Activated CD4-positive, alpha-beta T cell treated with anti-CD3 and anti-CD28 coated beads for 36 hours (primary cell): Measurements from ENCODE around the gene ANKDD1A. TPM values are rescaled to one million over a fixed set of nuclear protein-coding genes. Genes with fewer than 3 reads are reported as not detected.

ENCODE experiments used
- ATAC-seq: fragments of 200-7000 bp; cut with Tn5 transposase; one replicate; pipeline ENCODE4 v1.10.0; 2021; ENCODE audit warnings: mild to moderate bottlenecking, moderate library complexity
- CTCF ChIA-PET: fragments of 350-600 bp; sonication (Branson Sonifier 250); formaldehyde crosslinking; loops from one replicate; lab custom pipeline; 2021; ENCODE audit warnings: antibody characterized with exemption; lab: Charles Lee
- POLR2A ChIA-PET: fragments of 350-600 bp; sonication (Branson Sonifier 250); formaldehyde crosslinking; loops from one replicate; lab custom pipeline; 2021; ENCODE audit warnings: antibody characterized with exemption, inconsistent platforms; lab: Charles Lee
- DNase-seq: peaks from one replicate; pipeline ENCODE4 v3.0.0-alpha.2; 2020
- H3K27ac Mint-ChIP-seq: one replicate; pipeline ENCODE4 v1.8.0; 2021; ENCODE audit warnings: mixed read lengths
- H3K27me3 Mint-ChIP-seq: one replicate; pipeline ENCODE4 v1.8.0; 2021; ENCODE audit warnings: mixed read lengths
- H3K36me3 Mint-ChIP-seq: one replicate; pipeline ENCODE4 v1.8.0; 2021; ENCODE audit warnings: low read depth, mixed read lengths
- H3K4me1 Mint-ChIP-seq: one replicate; pipeline ENCODE4 v1.8.0; 2021; ENCODE audit warnings: mixed read lengths
- H3K4me3 Mint-ChIP-seq: one replicate; pipeline ENCODE4 v1.8.0; 2021; ENCODE audit warnings: mild to moderate bottlenecking, moderate library complexity, mixed read lengths
- H3K9me3 Mint-ChIP-seq: one replicate; pipeline ENCODE4 v1.8.0; 2021; ENCODE audit warnings: low read depth, mixed read lengths
- intact Hi-C, 2 experiments: fragments of 100-400 bp; cut with DNase I in 1 of 2; cut with micrococcal nuclease in 1 of 2; formaldehyde crosslinking; loops; one replicate each; pipeline versions ENCODE4 v1.14.2 to v1.15.1; 2022 to 2024; cut with DNase I, micrococcal nuclease
- total RNA-seq, 2 experiments: library from RNA; stranded (reverse); gene quantifications; one replicate each; pipeline ENCODE4 v1.2.3, GENCODE V29; 2021

Gene ANKDD1A
- total RNA-seq, 2 experiments from 2014 or later, result 0.81 to 1.0 TPM

DNA sequence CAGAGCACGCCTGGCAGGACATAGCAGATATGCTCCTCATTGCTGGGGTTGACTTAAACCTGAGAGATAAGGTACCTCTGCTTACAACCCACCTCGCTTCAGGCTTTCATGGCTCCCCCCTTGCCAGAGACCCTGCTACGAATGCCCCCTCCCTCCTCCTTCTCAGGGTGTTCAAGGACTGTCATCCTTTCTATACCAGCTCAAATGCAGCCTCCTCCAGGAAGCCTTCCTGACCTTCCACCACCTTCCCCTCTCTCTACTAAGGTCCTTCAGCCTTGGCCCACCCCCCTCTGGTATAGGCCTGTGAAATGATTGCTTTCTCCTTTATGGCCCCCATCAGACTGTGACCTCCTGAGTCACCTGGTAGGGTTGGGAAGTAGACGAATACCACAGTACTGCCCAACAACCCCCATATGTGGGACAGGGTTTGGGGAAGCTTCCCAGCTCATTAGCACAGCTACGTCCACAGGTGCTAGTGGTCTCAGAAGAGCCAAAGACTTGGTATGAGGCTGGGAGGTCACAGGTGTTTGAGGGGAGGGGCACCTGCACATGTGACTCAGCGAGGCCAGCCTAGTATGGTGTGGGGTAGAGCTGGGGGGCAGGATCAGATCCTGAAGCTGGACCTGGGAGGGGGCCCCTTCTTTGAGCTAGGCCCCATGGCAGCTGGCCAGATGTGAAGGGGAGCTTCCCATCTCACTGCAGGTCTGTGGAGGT lies 32.0 kb downstream of the ANKDD1A start:
- no peaks in the 10 kb centered on the region for H3K36me3 Mint-ChIP-seq
- no peak for ATAC-seq
- no peaks in the 10 kb centered on the region for H3K27me3 Mint-ChIP-seq
- CTCF ChIA-PET, result interaction anchor here (0.6 to 1.0 kb wide), 2 partner anchors 66 to 70 kb away, joined by 3 read pairs; no protein-coding TSS in a partner anchor
- intact Hi-C loops, result no loop called here
- no peak for DNase-seq
- POLR2A ChIA-PET, result no interaction called here
- no peaks in the 10 kb centered on the region for H3K4me1 Mint-ChIP-seq
- H3K27ac Mint-ChIP-seq, result no peak overlapping the region
- H3K4me3 Mint-ChIP-seq, result no peak overlapping the region
- no peaks in the 10 kb centered on the region for H3K9me3 Mint-ChIP-seq

DNA sequence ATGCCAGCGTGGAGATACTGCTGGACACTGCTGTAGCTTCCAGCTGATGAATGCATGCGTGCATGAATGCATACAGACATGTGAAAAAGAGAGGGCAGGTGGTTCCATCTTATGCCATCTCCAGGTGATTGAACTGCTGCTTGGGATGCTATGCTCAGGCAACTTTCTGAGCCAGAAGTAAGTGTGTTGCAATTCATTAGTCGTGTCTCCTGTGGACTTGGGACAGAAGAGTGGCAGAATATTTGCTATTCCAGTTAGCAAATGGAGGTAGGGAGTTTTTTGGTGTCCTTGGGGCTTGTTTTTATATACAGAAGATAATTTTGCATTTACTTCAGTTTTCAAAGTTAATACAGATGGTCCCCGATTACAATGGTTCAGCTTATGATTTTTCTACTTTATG lies 33.3 kb downstream of the ANKDD1A start:
- ChIA-PET CTCF (no interaction called here), POLR2A (no interaction called here)
- ATAC-seq, result no peak
- H3K9me3 Mint-ChIP-seq, result no peaks in the 10 kb centered on the region
- no peaks in the 10 kb centered on the region for H3K36me3 Mint-ChIP-seq
- no peaks in the 10 kb centered on the region for H3K4me1 Mint-ChIP-seq
- H3K27ac Mint-ChIP-seq, result no peak overlapping the region
- DNase-seq, result no peak
- H3K27me3 Mint-ChIP-seq, result no peaks in the 10 kb centered on the region
- intact Hi-C loops, result no loop called here
- no peak overlapping the region for H3K4me3 Mint-ChIP-seq

DNA sequence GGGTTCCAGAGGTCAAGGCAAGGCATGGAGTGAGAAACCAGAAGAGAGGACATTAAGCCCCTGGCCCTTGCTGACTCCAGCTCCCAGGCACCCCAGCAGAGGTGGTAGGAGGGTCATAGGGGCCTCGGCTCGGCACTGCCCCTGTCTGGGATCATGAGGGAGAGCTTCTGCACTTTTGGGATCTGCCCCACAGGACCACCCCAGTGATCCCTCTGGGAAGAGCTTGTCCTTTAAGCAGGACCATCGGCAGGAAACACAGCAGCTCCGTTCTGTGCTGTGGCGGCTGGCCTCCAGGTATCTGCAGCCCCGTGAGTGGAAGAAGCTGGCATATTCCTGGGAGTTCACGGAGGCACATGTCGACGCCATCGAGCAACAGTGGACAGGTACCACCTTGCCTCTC lies 35.5 kb downstream of the ANKDD1A start:
- POLR2A ChIA-PET, result interaction anchor here (0.5 kb wide), 1 partner anchor 195 kb away, joined by 3 read pairs; no protein-coding TSS in a partner anchor
- no peak for DNase-seq

GRCh38 chr15:64948916-64949315 lies 37.2 kb downstream of the ANKDD1A start:
- CTCF ChIA-PET, result interaction anchor here (0.8 kb wide), 1 partner anchor 473 kb away, joined by 3 read pairs; no protein-coding TSS in a partner anchor
- Mint-ChIP-seq H3K4me3 (no peak overlapping the region), H3K9me3 (no peaks in the 10 kb centered on the region), H3K27ac (no peak overlapping the region), H3K36me3 (no peaks in the 10 kb centered on the region), H3K4me1 (no peaks in the 10 kb centered on the region), H3K27me3 (no peaks in the 10 kb centered on the region)
- DNase-seq (no peak), ATAC-seq (no peak)
- intact Hi-C loops, result no loop called here
- POLR2A ChIA-PET, result no interaction called here

More for the DNA sequence above, 35.5 kb downstream of the ANKDD1A start:
- Mint-ChIP-seq H3K27me3 (no peaks in the 10 kb centered on the region), H3K4me3 (no peak overlapping the region), H3K4me1 (no peaks in the 10 kb centered on the region), H3K36me3 (no peaks in the 10 kb centered on the region), H3K27ac (no peak overlapping the region), H3K9me3 (no peaks in the 10 kb centered on the region)
- intact Hi-C loops, result no loop called here
- CTCF ChIA-PET, result interaction anchor here (0.7 kb wide), 1 partner anchor 500 kb away, joined by 3 read pairs; no protein-coding TSS in a partner anchor
- ATAC-seq, result no peak

DNA sequence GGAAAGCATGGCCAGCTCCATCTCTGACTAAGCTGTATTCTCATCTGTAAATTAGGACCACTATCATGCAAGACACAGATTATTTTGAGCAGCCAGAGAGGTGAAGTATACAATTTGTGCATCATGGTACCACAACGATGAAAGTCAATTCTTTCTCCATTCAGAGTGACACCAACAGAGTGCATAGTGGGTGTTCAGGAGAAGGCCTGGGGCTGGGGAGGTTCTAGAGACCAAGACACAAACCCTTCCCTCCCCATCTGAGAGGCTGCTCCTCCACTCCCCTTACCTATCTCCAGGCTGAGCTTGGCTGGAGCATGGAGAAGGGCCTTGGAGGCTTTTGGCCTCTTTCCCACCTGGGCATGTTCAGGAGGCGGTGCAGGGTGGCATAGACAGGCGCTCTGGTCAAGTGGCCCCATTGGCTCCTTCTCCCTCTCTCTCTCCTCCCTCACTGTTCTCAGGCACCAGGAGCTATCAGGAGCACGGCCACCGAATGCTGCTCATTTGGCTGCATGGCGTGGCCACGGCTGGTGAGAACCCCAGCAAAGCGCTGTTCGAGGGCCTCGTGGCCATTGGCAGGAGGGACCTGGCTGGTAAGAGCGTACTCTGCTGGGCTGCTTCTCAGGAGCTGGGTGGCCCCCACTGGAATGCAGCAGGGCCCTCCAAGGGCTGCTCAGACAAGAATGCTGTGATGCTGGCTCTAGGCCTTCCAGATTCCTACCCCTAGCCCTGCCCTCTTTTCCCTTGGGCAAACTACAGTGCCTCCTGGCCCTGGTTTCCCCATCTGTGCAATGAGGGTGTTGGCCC lies 37.9 kb downstream of the ANKDD1A start:
- ChIA-PET POLR2A (no interaction called here), CTCF (interaction anchor here (0.8 kb wide), 1 partner anchor 474 kb away, joined by 3 read pairs; no protein-coding TSS in a partner anchor)
- Mint-ChIP-seq H3K36me3 (no peaks in the 10 kb centered on the region), H3K9me3 (no peaks in the 10 kb centered on the region), H3K4me1 (peaks cover 1% of the 10 kb centered on the region), H3K4me3 (no peak overlapping the region), H3K27ac (no peak overlapping the region), H3K27me3 (no peaks in the 10 kb centered on the region)
- ATAC-seq (no peak), DNase-seq (no peak)
- intact Hi-C loops, result no loop called here

DNA sequence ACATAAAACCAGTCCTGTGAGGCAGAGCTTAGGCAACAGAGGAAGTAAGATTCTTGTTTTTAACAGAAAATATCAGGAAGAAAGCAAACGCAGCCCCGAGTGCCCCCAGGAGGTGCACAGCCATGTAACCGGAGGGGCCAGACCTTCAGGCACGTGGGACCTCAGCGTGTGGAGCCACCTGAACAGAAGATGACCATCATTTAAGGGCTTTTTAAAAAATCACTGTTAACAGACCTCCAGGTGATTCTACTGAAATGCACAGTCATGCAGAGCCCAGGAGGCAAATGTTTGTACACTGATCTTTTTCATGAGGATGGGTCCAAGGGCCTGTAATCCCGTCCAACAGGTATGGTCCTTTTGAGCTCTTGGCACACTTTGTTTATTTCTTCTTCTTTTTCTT lies 39.2 kb downstream of the ANKDD1A start:
- Mint-ChIP-seq H3K4me3 (no peak overlapping the region), H3K36me3 (peaks cover 3% of the 10 kb centered on the region), H3K27me3 (no peaks in the 10 kb centered on the region), H3K9me3 (no peaks in the 10 kb centered on the region), H3K27ac (peak overlapping the region; percentile 1), H3K4me1 (peaks cover 1% of the 10 kb centered on the region)
- DNase-seq (no peak), ATAC-seq (no peak)
- ChIA-PET POLR2A (no interaction called here), CTCF (no interaction called here)
- intact Hi-C loops, result no loop called here

GRCh38 chr15:64951777-64952418 lies 40.2 kb downstream of the ANKDD1A start:
- H3K27me3 Mint-ChIP-seq, result no peaks in the 10 kb centered on the region
- peaks cover 1% of the 10 kb centered on the region for H3K4me1 Mint-ChIP-seq
- no peak for ATAC-seq
- H3K4me3 Mint-ChIP-seq, result no peak overlapping the region
- H3K36me3 Mint-ChIP-seq, result peaks cover 7% of the 10 kb centered on the region
- POLR2A ChIA-PET, result no interaction called here
- intact Hi-C loops, result no loop called here
- H3K9me3 Mint-ChIP-seq, result no peaks in the 10 kb centered on the region
- CTCF ChIA-PET, result no interaction called here
- no peak for DNase-seq
- H3K27ac Mint-ChIP-seq, result no peak overlapping the region

DNA sequence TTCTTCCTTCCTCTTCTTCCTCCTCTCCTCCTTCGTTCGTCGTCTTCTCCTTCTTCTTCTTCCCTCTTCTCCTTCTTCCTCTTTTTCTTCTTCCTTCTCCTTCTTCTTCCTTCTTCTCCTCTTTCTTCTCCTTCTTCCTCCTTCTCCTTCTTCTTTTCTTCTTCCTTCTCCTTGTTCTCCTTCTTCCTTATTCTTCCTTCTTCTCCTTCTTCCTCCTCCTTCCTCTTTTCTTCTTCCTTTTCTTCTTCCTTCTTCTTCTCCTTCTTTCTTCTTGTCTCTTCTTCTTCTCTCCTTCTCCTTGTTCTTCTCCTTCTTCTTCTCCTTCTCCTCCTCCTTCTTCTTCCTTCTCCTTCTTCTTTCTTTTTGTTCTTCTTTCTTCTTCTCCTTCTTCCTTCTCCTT lies 42.7 kb downstream of the ANKDD1A start:
- DNase-seq, result no peak
- peaks cover 10% of the 10 kb centered on the region for H3K36me3 Mint-ChIP-seq
- H3K27me3 Mint-ChIP-seq, result no peaks in the 10 kb centered on the region
- H3K4me1 Mint-ChIP-seq, result peaks cover 1% of the 10 kb centered on the region
- H3K9me3 Mint-ChIP-seq, result no peaks in the 10 kb centered on the region
- H3K27ac Mint-ChIP-seq, result no peak overlapping the region
- no peak for ATAC-seq
- ChIA-PET POLR2A (no interaction called here), CTCF (no interaction called here)
- intact Hi-C loops, result no loop called here
- no peak overlapping the region for H3K4me3 Mint-ChIP-seq

- H3K9me3 Mint-ChIP-seq, result no peaks in the 10 kb centered on the region
- POLR2A ChIA-PET, result no interaction called here
- H3K36me3 Mint-ChIP-seq, result peaks cover 38% of the 10 kb centered on the region
- intact Hi-C loops, result no loop called here
- no peak overlapping the region for H3K27ac Mint-ChIP-seq
- DNase-seq (no peak), ATAC-seq (no peak)
- no peaks in the 10 kb centered on the region for H3K27me3 Mint-ChIP-seq
- H3K4me1 Mint-ChIP-seq, result peaks cover 1% of the 10 kb centered on the region
- no peak overlapping the region for H3K4me3 Mint-ChIP-seq
- CTCF ChIA-PET, result interaction anchor here (0.6 to 1.0 kb wide), 2 partner anchors 84 to 142 kb away, joined by 3 read pairs; no protein-coding TSS in a partner anchor
Measured at GRCh38 chr15:64959128-64959527, 47.4 kb downstream of the ANKDD1A start.

DNA sequence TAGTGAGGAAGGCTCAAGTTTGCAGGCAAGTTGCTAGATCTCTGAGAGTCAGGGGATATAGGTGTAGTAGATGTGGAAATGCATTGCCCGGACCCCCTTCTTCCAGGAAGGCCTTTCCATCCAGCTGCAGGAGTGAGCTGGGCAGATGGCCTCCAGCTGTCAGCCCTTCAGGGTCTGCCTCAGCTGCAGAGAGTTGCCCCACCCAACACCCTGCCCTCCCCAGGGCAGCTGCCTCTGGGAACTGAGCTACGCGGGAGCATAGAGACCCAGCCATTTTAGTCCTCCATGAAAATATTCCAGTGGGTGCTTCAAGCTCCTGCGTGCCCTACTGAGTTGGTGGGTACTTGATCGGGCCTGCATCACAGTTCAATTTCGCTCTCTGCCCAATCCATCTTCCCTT lies 48.5 kb downstream of the ANKDD1A start:
- H3K4me3 Mint-ChIP-seq, result no peak overlapping the region
- H3K27me3 Mint-ChIP-seq, result no peaks in the 10 kb centered on the region
- intact Hi-C loops, result no loop called here
- no peaks in the 10 kb centered on the region for H3K4me1 Mint-ChIP-seq
- DNase-seq, result no peak
- peaks cover 48% of the 10 kb centered on the region for H3K36me3 Mint-ChIP-seq
- H3K9me3 Mint-ChIP-seq, result no peaks in the 10 kb centered on the region
- H3K27ac Mint-ChIP-seq, result no peak overlapping the region
- ChIA-PET CTCF (no interaction called here), POLR2A (no interaction called here)
- no peak for ATAC-seq

- no peak for ATAC-seq
Measured at GRCh38 chr15:64961013-64961412, 49.3 kb downstream of the ANKDD1A start.

More at GRCh38 chr15:64961013-64961412, 49.3 kb downstream of the ANKDD1A start:
- CTCF ChIA-PET, result no interaction called here
- POLR2A ChIA-PET, result no interaction called here
- intact Hi-C loops, result no loop called here
- Mint-ChIP-seq H3K4me1 (no peaks in the 10 kb centered on the region), H3K36me3 (peaks cover 47% of the 10 kb centered on the region), H3K4me3 (no peak overlapping the region), H3K9me3 (no peaks in the 10 kb centered on the region), H3K27ac (no peak overlapping the region), H3K27me3 (no peaks in the 10 kb centered on the region)
- DNase-seq, result no peak
